ENCODE results near the gene IRF2BPL. TPM values are rescaled to one million over a fixed set of nuclear protein-coding genes. Genes with fewer than 3 reads are reported as not detected.

The IRF2BPL gene
- 68.1 TPM for total RNA-seq

GRCh38 chr14:77028384-77029231 is at the start of gene IRF2BPL:
Gene IRF2BPL (minus strand): TSS chr14:77028708. CDS start chr14:77027792, 916 bp downstream.
- Histone ChIP-seq H3K9me3 (no peaks in the 10 kb centered on the region), H3K4me3 (peak within 1 kb of the TSS; percentile 91 to 92), H3K4me1 (peaks cover 19 to 61% of the 10 kb centered on the region in 2 donors), H3K36me3 (peaks cover 0 to 11% of the 10 kb centered on the region in 2 donors), H3K27ac (peak within 1 kb of the TSS; percentile 99 to 100), H3K27me3 (no peaks in the 10 kb centered on the region)
- TF ChIP-seq, protein P1, sequence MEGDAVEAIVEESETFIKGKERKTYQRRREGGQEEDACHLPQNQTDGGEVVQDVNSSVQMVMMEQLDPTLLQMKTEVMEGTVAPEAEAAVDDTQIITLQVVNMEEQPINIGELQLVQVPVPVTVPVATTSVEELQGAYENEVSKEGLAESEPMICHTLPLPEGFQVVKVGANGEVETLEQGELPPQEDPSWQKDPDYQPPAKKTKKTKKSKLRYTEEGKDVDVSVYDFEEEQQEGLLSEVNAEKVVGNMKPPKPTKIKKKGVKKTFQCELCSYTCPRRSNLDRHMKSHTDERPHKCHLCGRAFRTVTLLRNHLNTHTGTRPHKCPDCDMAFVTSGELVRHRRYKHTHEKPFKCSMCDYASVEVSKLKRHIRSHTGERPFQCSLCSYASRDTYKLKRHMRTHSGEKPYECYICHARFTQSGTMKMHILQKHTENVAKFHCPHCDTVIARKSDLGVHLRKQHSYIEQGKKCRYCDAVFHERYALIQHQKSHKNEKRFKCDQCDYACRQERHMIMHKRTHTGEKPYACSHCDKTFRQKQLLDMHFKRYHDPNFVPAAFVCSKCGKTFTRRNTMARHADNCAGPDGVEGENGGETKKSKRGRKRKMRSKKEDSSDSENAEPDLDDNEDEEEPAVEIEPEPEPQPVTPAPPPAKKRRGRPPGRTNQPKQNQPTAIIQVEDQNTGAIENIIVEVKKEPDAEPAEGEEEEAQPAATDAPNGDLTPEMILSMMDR (IDR thresholded peaks at IDR 0.05): no peak
- intact Hi-C loops (cut with DNase I): loop anchor here (1.0 kb wide), 3 partner anchors 12 to 72 kb away; partner anchors contain the start of gene CIPC
- DNase-seq (ENCODE audit: low spot score in 2 of 2): peak; percentile 94 to 99

DNA sequence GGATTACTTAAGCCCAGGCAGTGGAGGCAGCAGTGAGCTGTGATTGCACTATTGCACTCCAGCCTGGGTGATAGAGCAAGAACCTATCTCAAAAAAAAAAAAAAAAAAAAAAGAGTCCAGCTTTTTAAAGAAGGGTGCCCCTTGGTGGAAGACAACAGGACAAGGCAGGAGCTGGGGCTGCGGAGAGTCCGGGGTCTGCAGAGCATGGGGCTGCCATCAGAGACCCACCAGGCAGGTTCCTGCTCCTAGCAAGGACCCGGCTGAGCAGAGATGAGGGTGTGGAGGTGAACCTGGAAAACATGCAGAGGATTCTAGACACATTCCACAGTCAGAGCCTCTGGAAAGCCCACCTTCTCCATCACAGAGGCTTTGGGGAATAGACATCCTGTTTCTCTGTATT is 48.5 kb upstream of the IRF2BPL start:
- Histone ChIP-seq H3K36me3 (no peaks in the 10 kb centered on the region), H3K27ac (peak overlapping the region; percentile 9 to 65), H3K27me3 (no peaks in the 10 kb centered on the region), H3K9me3 (peaks cover 0 to 5% of the 10 kb centered on the region in 2 donors), H3K4me1 (peaks cover 0 to 7% of the 10 kb centered on the region in 2 donors), H3K4me3 (no peak overlapping the region)
- no peak for DNase-seq (ENCODE audit: low spot score in 2 of 2)
- intact Hi-C loops (cut with DNase I): no loop called here
- TF ChIP-seq, protein P1 (IDR thresholded peaks at IDR 0.05): no peak

DNA sequence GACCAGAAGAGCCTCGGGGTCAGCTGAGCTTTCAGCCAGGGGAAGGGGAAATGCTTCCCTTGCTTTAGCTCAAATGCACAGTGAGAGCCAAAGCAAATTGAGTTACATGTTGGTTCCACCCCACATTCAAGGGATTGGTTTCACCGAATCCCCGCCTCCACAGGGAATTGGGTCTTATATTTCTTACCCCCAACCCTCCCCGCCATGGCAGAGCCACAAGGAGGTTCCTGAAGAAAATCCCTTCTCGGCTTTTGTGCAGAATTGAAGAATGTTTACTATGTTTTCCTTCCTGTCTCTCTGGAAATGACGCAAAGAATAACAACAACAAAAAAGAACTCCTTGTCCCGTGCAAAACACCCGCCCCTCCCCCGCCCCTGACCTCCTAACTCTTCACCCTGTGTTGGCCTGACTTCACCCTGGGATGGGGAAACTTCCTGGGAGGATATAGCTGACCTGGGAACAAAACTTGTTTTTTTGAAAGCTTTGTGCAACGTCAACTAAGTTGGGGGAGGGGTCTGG is 47.7 kb upstream of the IRF2BPL start:
- H3K36me3 ChIP-seq: no peaks in the 10 kb centered on the region
- H3K4me1 ChIP-seq: peaks cover 0 to 7% of the 10 kb centered on the region in 2 donors
- peak overlapping the region in 1 of 2 donors; percentile 16 for H3K4me3 ChIP-seq
- TF ChIP-seq, protein P1 (IDR thresholded peaks at IDR 0.05): no peak
- H3K9me3 ChIP-seq: peaks cover 0 to 5% of the 10 kb centered on the region in 2 donors
- intact Hi-C loops (cut with DNase I): no loop called here
- no peaks in the 10 kb centered on the region for H3K27me3 ChIP-seq
- peak; percentile 43 to 87 for DNase-seq (ENCODE audit: low spot score in 2 of 2)
- peak overlapping the region; percentile 62 to 66 for H3K27ac ChIP-seq

DNA sequence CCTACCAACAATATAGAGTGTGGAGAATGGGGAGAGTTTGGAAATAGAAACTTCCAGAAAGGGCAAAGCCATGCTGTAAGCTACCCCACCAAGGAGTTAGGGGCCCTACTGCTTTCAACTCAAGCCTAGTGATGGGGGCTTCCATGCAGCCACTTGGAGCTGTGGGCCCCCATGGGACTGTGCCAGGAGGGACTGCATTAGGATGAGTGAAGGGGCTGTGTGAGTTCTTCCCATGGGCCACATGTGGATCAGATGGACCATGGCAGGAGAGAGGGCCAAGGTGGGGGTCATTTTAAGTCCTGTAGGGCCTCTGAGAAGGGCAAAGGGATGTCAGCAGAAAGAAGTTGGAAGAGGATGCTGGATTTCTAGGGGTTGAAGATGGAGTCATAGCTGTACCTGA is 46.5 kb upstream of the IRF2BPL start:
- TF ChIP-seq, protein P1 (IDR thresholded peaks at IDR 0.05): no peak
- Histone ChIP-seq H3K36me3 (no peaks in the 10 kb centered on the region), H3K27ac (peak overlapping the region; percentile 62 to 66), H3K4me1 (peaks cover 0 to 12% of the 10 kb centered on the region in 2 donors), H3K27me3 (no peaks in the 10 kb centered on the region), H3K9me3 (peaks cover 0 to 3% of the 10 kb centered on the region in 2 donors), H3K4me3 (no peak overlapping the region)
- DNase-seq (ENCODE audit: low spot score in 2 of 2): no peak
- intact Hi-C loops (cut with DNase I): no loop called here

DNA sequence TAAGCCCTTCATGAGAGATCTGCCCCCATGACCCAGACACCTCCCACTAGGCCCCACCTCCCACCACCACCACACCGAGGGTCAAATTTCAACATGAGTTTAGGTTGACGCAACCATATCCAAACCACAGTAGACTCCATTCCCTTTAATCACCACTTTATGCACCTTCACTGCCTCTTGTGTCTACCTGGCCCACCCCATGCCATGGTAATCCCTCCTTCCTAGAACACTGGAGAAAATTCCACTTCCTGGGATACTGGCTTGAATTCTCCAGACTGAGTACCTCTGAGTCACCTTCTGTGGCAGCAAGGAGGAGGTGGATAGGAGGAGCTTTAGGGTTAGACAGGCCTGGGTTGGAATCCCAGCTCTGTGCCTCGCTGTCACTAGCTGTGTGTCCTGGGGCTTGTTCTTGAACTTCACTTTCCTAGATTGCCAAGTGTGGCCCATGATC is 43.5 kb upstream of the IRF2BPL start:
- no peaks in the 10 kb centered on the region for H3K27me3 ChIP-seq
- TF ChIP-seq, protein P1 (IDR thresholded peaks at IDR 0.05): no peak
- DNase-seq (ENCODE audit: low spot score in 2 of 2): no peak
- H3K9me3 ChIP-seq: no peaks in the 10 kb centered on the region
- H3K36me3 ChIP-seq: no peaks in the 10 kb centered on the region
- no peak overlapping the region for H3K4me3 ChIP-seq
- H3K27ac ChIP-seq: no peak overlapping the region
- intact Hi-C loops (cut with DNase I): no loop called here
- H3K4me1 ChIP-seq: peaks cover 0 to 12% of the 10 kb centered on the region in 2 donors

Measured in ascending aorta (tissue), 2 donors.